AG09319 (cell line): ENCODE results near the gene C10orf95.
A peak's percentile ranks its signal among the peaks of the same experiment; 100 is the strongest.

Experiments
- DNase-seq: peaks from one replicate; pipeline ENCODE4 v3.0.0-alpha.2; 2010; ENCODE audit warnings: low read depth; ENCODE audit errors: extremely low read depth
- TF ChIP-seq, protein P1 (sequence below): IDR thresholded peaks from 2 replicates; pipeline ENCODE4 v1.5.1; 2011; ENCODE audit warnings: low read depth, mild to moderate bottlenecking, inconsistent platforms, low read length, moderate library complexity

Gene C10orf95

DNA sequence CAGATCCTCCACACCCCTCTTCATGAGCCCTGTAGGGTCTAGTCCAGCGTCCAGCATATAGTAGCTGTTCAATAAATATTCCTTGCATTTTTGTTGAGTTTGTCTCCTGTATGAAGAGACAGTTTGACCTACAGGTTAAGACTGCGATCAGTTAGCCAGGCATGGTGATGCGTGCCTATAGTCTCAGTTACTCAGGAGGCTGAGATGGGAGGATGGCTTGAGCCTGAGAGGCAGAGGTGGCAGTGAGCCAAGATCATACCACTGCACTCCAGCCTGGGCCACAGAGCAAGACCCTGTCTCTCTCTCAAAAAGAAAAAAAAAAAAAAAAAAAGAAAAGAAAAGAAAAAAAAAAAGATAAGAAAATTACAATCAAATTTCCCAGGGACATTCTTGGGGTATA lies 13.8 kb downstream of the C10orf95 start:
- TF ChIP-seq, protein P1, sequence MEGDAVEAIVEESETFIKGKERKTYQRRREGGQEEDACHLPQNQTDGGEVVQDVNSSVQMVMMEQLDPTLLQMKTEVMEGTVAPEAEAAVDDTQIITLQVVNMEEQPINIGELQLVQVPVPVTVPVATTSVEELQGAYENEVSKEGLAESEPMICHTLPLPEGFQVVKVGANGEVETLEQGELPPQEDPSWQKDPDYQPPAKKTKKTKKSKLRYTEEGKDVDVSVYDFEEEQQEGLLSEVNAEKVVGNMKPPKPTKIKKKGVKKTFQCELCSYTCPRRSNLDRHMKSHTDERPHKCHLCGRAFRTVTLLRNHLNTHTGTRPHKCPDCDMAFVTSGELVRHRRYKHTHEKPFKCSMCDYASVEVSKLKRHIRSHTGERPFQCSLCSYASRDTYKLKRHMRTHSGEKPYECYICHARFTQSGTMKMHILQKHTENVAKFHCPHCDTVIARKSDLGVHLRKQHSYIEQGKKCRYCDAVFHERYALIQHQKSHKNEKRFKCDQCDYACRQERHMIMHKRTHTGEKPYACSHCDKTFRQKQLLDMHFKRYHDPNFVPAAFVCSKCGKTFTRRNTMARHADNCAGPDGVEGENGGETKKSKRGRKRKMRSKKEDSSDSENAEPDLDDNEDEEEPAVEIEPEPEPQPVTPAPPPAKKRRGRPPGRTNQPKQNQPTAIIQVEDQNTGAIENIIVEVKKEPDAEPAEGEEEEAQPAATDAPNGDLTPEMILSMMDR: no peak
- no peak for DNase-seq

DNA sequence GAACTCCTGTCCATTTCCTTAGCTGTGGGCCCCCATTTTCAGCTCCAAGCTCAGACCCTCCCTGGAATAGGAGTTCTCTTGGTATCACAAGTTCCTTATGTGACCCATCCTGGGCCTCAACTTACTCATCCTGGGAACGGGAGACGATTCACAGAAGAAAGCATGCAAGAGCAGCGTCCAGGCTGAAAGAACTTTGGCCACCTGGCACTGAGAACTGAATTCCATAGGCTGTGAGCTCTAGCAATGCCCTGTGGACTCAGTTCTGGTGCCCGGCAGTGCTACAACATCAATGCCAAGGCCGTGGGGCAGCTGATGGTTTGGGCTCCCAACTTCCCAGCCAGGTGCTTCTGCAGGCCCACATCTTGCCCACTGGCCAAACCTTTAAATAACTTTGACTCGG lies 15.0 kb downstream of the C10orf95 start:
- TF ChIP-seq, protein P1: no peak
- DNase-seq: no peak

DNA sequence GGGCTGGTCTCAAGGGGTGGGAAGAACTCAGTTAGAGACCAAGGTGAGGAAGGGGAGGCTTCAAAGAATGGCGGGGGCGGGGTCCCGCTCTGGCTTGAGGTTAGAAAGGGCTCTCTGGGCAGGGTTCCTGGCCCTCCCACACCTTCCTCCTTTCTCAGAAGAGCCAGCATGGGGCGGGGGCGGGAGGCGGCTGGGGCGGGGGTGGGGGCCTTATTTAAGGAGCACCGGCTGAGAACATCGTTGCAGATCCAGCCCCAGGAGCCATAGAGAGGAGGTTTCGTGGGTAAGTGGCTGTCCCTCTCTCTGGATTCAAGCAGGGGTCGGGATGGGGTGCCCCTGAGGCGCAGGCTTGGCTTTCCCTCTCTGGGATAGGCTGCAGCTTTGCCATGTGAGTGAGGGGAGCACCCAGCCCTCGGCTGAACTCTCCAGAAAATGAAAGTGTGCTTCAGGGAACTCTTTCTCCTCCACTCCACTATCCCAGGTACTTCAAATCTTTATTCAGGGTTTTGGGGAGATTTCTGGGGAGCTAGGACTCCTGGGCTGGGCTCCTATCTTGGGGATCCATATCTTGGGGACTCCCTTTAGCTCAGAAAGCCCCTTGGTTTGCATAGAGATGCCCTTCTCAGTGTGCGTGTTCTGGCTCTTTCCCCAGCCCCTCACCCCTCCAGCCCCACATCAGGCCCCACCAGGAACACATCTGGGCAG lies 15.7 kb downstream of the C10orf95 start:
- TF ChIP-seq, protein P1: no peak
- DNase-seq: no peak

DNA sequence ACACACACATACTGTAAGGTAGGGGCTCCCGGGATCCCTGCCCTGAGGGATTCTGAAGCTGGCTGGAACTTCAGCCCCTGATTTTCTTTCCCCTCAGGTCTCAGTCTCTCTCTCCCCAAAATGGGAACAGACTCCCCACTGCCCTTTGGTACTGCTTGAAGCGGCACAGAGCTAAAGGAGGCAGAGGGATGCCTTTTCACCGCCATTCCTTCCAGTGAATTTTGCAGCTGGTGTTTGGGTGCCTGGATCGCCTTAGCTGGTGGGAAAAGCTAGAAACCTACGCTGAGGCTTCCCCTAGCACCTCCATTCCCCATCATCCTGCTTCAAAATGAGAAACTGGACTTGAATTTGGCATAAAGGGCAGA lies 16.2 kb downstream of the C10orf95 start:
- DNase-seq: no peak

DNA sequence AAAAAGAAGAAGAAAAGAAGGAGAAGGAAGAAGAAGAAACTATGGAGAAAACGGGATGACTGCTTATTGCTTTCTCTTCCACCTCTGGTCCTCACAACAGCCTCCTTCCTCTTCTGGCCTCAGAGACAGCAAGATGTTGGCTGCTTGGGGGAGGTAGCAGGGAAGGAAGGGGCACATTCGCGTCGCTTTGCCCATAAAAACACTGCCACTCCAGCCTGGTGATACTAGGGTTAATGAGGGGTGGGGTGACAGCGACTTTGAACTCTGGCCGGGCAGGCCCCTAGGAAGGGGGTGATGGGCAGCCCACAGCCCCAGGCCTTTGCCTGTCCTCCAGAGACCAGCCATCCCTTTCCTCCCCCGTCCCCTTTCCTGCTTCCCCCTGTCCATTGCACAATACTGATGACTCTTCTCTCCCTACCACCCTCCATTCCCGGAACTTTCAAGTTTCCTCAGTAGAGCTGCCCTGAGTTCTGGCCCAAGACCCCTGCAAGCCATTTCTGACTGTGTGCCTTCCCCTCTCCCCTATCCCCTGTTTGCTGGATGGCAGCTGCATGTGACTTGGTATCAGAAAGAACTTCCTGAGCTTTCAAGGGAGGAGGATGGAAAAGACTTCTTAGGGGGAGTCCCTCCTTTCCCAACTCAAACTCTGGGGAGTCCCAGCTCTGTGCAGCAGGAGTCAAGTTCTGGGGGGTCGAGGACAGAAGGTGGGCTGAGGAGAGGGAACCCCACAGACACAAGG lies 16.8 kb downstream of the C10orf95 start:
- no peak for DNase-seq

More for the DNA sequence above, 16.2 kb downstream of the C10orf95 start:
- TF ChIP-seq, protein P1: no peak

DNA sequence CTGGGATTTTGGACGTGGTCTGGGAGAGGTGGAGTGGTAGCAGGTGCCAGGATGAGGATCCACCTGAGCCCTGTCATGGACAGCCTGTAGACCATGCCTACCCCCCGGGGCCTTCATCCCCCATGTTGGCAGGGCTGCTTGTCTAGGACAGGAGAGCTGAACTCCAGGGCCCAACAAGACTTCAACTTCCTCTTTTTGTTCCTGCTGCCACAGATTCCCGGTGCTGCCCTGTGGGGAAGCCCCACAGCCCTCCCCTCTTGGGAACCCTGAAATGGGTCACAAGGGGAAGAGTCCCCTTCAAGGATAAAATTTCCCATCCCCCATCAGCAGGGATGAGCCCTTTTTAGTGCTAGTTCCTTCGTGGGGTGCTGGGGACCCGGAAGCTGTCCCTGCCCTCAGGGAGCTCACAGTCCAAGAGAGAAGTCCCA lies 17.7 kb downstream of the C10orf95 start:
- no peak for DNase-seq
- TF ChIP-seq, protein P1: no peak

More for the DNA sequence above, 16.8 kb downstream of the C10orf95 start:
- TF ChIP-seq, protein P1: no peak

DNA sequence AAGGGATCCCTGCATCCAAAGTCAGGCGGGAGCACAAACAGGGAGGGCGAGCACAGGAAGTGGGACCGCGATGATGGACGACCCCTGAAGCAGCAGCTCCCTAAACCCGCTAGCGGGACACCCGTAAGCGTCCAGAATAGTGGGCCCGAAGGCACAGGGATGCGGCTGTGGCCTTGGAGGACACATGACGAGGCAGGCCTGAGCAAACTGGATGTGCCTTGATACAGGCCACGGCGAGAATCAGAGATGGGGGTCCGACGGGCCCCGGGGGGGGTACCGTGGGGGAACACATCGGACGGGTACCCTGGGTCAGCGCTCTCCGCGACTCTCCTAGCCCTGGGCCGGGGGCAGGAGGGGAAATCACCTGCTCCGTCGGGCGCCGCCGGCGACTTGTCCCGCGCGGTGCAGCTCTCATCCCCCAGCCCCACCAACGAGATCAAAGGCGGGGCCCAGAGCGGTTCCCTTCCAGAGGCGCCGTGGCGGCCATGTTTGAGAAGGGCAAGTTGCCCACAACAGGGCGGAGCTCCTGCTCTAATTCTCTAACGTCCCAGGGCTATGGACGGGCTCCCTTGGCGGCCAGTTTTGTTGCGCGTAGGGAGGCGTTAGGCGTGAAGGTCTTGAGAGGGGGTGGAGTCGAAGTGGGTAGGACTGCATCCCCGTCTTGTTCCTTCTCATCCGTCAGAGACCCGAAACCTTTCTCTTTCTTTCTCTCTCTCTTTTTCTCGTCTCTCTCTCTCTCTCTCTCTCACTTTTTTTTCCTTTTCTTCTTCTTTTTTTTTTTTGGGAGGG lies 19.0 kb downstream of the C10orf95 start, which contains the start of gene CUEDC2:
Gene CUEDC2 (minus strand): TSS at position 413 of the 789 bp plus-strand sequence. CDS start 7,386 bp downstream, outside the sequence.
- TF ChIP-seq, protein P1: no peak
- DNase-seq: peak; percentile 86
